ENCODE data around the gene TNIP1.

The TNIP1 gene

DNA sequence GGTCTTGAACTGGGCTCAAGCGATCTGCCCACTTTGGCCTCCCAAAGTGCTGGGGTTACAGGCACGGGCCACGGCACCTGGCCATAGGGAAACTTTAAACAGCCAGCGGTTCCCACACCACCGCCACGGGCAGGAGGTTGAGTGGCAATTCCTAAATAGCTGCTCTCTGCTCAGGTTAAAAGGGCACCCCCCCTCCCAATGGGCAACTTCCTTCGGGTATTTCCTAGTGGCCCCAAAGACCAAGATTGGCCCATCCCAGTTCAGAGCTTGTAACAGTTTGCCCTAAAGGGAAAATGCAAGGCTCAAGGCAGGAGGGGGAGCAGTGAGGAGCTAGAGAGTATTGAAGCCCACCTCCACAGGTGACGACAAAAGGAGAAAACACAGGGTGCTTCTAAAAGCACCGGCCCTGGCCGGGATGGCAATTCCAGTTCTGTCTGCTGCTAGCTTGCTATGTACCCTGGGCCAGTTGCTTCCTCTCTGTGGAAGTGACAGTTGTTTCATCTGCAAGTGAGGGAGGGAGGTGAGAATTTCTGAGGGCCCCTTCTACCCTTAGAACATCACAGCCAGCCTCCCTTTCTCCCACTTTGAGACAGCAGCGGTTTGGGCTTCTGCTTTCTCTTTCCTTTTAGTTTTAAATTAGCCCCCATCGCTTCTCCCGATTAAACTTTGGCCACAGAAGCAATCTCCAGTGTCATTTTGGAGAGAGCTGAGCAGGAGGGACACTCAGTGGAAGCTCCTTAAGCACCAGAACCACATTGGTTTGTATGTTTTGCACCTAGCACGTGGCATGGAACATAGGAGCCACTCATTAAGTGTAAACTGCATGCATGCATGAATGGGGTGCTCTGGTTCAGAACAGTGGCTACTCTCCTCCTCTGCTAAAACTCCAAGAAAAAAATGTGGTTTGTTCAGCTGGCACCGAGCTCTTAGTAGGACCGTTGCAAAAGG lies 17.3 kb upstream of the TNIP1 start:
- DNase-seq (ENCODE audit: low read depth) = no peak
- no peak overlapping the region for H3K4me3 ChIP-seq (replicated peaks; ENCODE audit: low read depth, low read length)
- no peak for TF ChIP-seq CTCF (IDR thresholded peaks at IDR 0.05; ENCODE audit: low read length, missing control alignments)

DNA sequence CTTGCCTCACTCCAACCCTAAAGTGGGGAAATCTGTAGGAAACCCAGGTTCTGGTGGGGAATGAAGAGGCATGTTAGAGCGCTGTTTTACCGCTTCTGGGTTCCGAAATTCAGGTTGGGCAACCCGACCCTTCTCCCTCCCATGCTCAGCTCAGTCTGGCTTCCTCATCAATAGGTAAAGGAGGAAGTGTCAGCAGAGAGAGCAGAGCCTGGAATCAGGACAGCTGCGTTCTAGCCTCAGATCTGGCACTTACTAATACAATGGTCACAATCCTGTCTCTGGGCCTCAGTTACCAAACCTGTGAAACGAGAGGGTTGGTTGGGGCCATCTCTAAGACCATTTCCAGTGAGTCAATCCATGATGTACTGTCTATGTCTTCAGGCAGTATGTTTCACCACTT lies 16.2 kb upstream of the TNIP1 start:
- TF ChIP-seq CTCF (IDR thresholded peaks at IDR 0.05; ENCODE audit: low read length, missing control alignments) = no peak
- DNase-seq (ENCODE audit: low read depth) = no peak
- H3K4me3 ChIP-seq (replicated peaks; ENCODE audit: low read depth, low read length) = no peak overlapping the region

DNA sequence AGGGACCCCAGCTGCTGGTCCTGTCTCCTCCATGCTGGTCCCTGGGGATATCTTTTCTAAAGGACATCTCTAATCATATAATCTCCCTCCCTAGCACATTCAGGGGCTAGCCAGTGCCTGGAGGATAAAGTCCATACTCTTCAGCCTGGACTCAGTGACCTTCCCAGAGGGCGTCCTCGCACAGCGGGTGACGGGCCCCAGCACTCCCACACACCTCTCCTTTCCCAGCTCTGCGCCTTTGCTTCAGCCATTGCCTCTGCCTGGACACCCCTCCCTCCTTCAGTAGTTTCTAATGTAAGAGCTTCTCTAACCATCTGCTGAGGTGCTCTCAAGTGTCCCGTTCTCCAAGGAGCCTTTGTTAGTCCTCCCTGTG lies 15.2 kb upstream of the TNIP1 start:
- no peak for TF ChIP-seq CTCF (IDR thresholded peaks at IDR 0.05; ENCODE audit: low read length, missing control alignments)

GRCh38 chr5:151095341-151096000 lies 14.6 kb upstream of the TNIP1 start:
- no peak overlapping the region for H3K4me3 ChIP-seq (replicated peaks; ENCODE audit: low read depth, low read length)
- TF ChIP-seq CTCF (IDR thresholded peaks at IDR 0.05; ENCODE audit: low read length, missing control alignments) = no peak
- DNase-seq (ENCODE audit: low read depth) = peak; percentile 39

More for the DNA sequence above, 15.2 kb upstream of the TNIP1 start:
- DNase-seq (ENCODE audit: low read depth) = no peak
- H3K4me3 ChIP-seq (replicated peaks; ENCODE audit: low read depth, low read length) = no peak overlapping the region

DNA sequence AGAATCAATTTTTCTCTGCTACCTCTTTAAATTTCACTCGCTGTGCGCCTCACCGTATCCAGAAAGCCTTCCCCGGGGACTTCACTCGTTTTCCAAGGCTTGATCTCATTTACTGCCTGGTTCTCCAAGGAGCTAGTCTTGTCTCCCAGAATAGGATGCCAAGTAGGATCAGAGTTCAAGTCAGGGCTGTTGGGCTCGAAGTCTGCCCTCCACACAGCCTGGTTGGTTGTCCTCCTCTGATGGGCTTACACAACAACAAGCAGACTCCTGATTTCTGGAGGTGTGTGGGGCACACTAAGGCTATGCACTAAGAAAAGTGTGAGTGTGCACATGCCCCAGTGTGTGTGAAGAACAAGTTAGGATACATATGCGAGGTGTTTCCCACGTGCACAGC lies 14.0 kb upstream of the TNIP1 start:
- DNase-seq (ENCODE audit: low read depth) = peak; percentile 52
- TF ChIP-seq CTCF (IDR thresholded peaks at IDR 0.05; ENCODE audit: low read length, missing control alignments) = no peak
- H3K4me3 ChIP-seq (replicated peaks; ENCODE audit: low read depth, low read length) = no peak overlapping the region

- H3K4me3 ChIP-seq (replicated peaks; ENCODE audit: low read depth, low read length) = no peak overlapping the region
- DNase-seq (ENCODE audit: low read depth) = peak; percentile 53
Observed at GRCh38 chr5:151094030-151094851, 13.4 kb upstream of the TNIP1 start.

More at GRCh38 chr5:151094030-151094851, 13.4 kb upstream of the TNIP1 start:
- TF ChIP-seq CTCF (IDR thresholded peaks at IDR 0.05; ENCODE audit: low read length, missing control alignments) = no peak

All from fibroblast of pulmonary artery (primary cell).